ENCODE data around the gene RALGPS1. TPM values are rescaled to one million over a fixed set of nuclear protein-coding genes. Genes with fewer than 3 reads are reported as not detected.

RALGPS1 gene
- total RNA-seq, 1 experiment from 2014 or later: 18.6 TPM

DNA sequence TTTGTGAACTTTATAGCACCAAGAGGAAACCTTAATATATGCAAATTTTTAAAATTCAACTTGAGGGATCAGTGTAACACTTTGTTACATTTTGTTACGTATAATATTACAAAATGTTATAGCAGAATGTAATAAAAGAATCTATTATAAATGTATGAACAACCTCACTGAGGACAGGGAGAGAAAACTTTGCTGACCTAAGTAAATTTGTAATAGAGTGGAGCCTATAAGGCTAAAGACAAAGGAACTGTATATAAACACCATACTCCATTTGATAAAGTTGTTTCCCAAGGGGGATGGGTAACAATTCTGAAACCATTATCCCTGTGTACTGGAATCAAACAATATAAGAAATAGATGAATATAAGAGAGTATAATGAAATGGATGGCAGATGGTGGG, 130.6 kb downstream of the RALGPS1 start:
- H3K4ac ChIP-seq (ENCODE audit: low read depth, low read length): no peak overlapping the region
- Mint-ChIP-seq H3K9me3 (no peaks in the 10 kb centered on the region), H3K27ac (no peak overlapping the region), H3K4me3 (no peak overlapping the region), H3K4me1 (no peaks in the 10 kb centered on the region), H3K27me3 (ENCODE audit: low read depth) (no peaks in the 10 kb centered on the region; the same call in 1 of the 2 replicates), H3K36me3 (ENCODE audit: insufficient read depth in 1 of 3, low read depth in 3 of 3) (no peaks in the 10 kb centered on the region)
- no peaks in the 10 kb centered on the region for H3K9me3 ChIP-seq (ENCODE audit: control insufficient read depth, low read depth, low read length)
- H3K79me1 ChIP-seq (ENCODE audit: insufficient read depth, low read depth, low read length, poor library complexity, severe bottlenecking): no peaks in the 10 kb centered on the region
- no peaks in the 10 kb centered on the region for H3K23me2 ChIP-seq (ENCODE audit: insufficient read length, low read depth, low read length, poor library complexity, severe bottlenecking)
- H4K20me1 ChIP-seq (ENCODE audit: control insufficient read depth, insufficient read depth, insufficient read length): no peaks in the 10 kb centered on the region
- no peak overlapping the region for H3K56ac ChIP-seq (ENCODE audit: insufficient read length, low read depth, low read length)
- no peak overlapping the region for H2AFZ ChIP-seq (ENCODE audit: low read length)
- H3T11ph ChIP-seq (ENCODE audit: low read length): no peak overlapping the region
- H2AK5ac ChIP-seq (ENCODE audit: insufficient read length, low read length): no peak overlapping the region
- TF ChIP-seq, protein P1, sequence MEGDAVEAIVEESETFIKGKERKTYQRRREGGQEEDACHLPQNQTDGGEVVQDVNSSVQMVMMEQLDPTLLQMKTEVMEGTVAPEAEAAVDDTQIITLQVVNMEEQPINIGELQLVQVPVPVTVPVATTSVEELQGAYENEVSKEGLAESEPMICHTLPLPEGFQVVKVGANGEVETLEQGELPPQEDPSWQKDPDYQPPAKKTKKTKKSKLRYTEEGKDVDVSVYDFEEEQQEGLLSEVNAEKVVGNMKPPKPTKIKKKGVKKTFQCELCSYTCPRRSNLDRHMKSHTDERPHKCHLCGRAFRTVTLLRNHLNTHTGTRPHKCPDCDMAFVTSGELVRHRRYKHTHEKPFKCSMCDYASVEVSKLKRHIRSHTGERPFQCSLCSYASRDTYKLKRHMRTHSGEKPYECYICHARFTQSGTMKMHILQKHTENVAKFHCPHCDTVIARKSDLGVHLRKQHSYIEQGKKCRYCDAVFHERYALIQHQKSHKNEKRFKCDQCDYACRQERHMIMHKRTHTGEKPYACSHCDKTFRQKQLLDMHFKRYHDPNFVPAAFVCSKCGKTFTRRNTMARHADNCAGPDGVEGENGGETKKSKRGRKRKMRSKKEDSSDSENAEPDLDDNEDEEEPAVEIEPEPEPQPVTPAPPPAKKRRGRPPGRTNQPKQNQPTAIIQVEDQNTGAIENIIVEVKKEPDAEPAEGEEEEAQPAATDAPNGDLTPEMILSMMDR (conservative IDR thresholded peaks at IDR 0.05): no peak
- no peak overlapping the region for H2BK20ac ChIP-seq (ENCODE audit: low read depth, low read length, poor library complexity, severe bottlenecking)
- no peaks in the 10 kb centered on the region for H3K4me1 ChIP-seq (ENCODE audit: insufficient read depth, low read length)
- H3K27me3 ChIP-seq (ENCODE audit: insufficient read depth, low read length): no peaks in the 10 kb centered on the region
- no peak overlapping the region for H2BK12ac ChIP-seq (ENCODE audit: insufficient read length, low read depth, low read length)
- H3K14ac ChIP-seq (ENCODE audit: insufficient read depth, low read length): no peak overlapping the region
- no peak for DNase-seq
- no peak overlapping the region for H2BK15ac ChIP-seq (ENCODE audit: low read depth, low read length)
- no peak overlapping the region for H3K23ac ChIP-seq (ENCODE audit: insufficient read length, low read depth, low read length)
- no peak overlapping the region for H3K18ac ChIP-seq (ENCODE audit: insufficient read length, low read depth, low read length)
- no peak overlapping the region for H4K91ac ChIP-seq (ENCODE audit: insufficient read length, low read depth, low read length)
- H4K5ac ChIP-seq (ENCODE audit: insufficient read length, low read depth, low read length): no peak overlapping the region
- H4K8ac ChIP-seq (replicated peaks; ENCODE audit: insufficient read length, low read depth, low read length): no peak overlapping the region
- H3K4me2 ChIP-seq (ENCODE audit: insufficient read depth, insufficient read length, low read length): no peak overlapping the region
- H3K27ac ChIP-seq (ENCODE audit: insufficient read length, low read depth, low read length): no peak overlapping the region
- no peak overlapping the region for H2BK5ac ChIP-seq (ENCODE audit: insufficient read length, low read length)
- no CpG with 5 or more reads among the region's 1 CpG for WGBS (ENCODE audit: extremely low coverage, insufficient read length, low lambda C conversion rate)
- no peak overlapping the region for H2BK120ac ChIP-seq (ENCODE audit: low read depth, low read length, poor library complexity, severe bottlenecking)
- peaks cover 2% of the 10 kb centered on the region; the same call in 1 of the 2 replicates for H3K79me2 ChIP-seq (ENCODE audit: insufficient read depth, low read length)
- no peak overlapping the region for H3K9ac ChIP-seq (ENCODE audit: extremely low read depth, insufficient read length, low read length)

Data from H9 (cell line).